HG02623 (cell line): Measurements from ENCODE around the gene GPSM1.

ENCODE experiments used
- ATAC-seq: cut with Tn5 transposase; IDR thresholded peaks from one replicate; pipeline ENCODE4 v1.9.1; 2021; ENCODE audit warnings: moderate library complexity; ENCODE audit not compliant: unreplicated experiment

The GPSM1 gene

GRCh38 chr9:136291306-136292025 is 35.9 kb upstream of the GPSM1 start:
- no peak for ATAC-seq

GRCh38 chr9:136292026-136292538 is 35.3 kb upstream of the GPSM1 start:
- no peak for ATAC-seq

GRCh38 chr9:136292591-136293448 is 34.5 kb upstream of the GPSM1 start:
- ATAC-seq: no peak

GRCh38 chr9:136293476-136294077 is 33.8 kb upstream of the GPSM1 start:
- no peak for ATAC-seq

- no peak for ATAC-seq
These were observed 32.9 kb upstream of the GPSM1 start for GRCh38 chr9:136294437-136294836.

DNA sequence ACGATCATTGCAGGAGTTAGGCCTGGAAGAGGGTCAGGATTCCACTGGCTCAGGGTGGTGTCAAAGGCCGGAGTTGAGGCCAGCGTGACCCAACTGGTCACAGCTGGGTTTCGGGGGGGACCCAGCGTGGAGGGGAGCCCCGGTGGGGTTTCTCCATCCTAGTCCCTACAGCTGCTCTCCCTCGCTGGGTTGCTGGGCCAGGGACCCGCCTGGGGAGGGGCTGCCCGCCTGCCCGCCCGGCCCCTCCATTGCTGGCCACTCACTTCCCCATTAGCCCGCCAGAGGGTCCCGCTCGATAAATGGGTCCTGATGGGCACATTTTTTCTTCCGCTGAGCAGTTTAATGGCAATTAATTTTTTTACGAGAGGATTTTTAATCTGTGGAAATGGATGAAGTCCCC is 32.3 kb upstream of the GPSM1 start:
- no peak for ATAC-seq

GRCh38 chr9:136295542-136296433 is 31.6 kb upstream of the GPSM1 start:
- no peak for ATAC-seq

- no peak for ATAC-seq
These were observed 30.8 kb upstream of the GPSM1 start for GRCh38 chr9:136296434-136297015.

DNA sequence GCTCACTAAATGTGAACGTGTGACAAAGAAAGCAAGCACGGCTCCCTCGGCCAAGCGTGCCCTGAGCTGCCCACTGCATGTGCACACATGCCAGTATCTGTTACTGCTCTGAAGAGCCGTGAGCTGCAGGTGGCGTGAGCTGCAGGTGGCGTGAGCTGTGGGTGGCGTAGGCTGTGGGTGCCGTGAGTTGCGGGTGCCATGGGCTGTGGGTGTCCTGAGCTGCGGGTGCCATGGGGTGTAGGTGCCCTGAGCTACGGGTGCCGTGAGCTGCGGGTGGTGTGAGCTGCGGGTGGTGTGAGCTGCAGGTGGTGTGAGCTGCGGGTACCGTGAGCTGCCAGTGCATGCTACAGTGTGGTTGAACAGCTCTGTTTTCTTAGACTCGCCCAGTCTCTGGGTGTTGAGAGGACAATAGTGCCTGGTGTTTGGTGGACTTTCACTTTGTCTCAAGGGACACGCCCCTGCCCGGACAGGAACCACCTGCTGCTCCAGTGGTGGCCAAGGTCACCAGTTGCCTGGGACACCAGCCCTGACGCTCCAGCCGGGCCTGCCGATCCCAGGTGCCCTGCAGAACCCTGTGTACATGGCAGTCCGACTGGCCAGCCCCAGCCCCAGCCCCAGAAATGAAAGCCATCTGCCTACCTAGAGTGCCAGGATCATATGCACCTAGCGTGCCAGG is 30.2 kb upstream of the GPSM1 start:
- ATAC-seq: no peak

DNA sequence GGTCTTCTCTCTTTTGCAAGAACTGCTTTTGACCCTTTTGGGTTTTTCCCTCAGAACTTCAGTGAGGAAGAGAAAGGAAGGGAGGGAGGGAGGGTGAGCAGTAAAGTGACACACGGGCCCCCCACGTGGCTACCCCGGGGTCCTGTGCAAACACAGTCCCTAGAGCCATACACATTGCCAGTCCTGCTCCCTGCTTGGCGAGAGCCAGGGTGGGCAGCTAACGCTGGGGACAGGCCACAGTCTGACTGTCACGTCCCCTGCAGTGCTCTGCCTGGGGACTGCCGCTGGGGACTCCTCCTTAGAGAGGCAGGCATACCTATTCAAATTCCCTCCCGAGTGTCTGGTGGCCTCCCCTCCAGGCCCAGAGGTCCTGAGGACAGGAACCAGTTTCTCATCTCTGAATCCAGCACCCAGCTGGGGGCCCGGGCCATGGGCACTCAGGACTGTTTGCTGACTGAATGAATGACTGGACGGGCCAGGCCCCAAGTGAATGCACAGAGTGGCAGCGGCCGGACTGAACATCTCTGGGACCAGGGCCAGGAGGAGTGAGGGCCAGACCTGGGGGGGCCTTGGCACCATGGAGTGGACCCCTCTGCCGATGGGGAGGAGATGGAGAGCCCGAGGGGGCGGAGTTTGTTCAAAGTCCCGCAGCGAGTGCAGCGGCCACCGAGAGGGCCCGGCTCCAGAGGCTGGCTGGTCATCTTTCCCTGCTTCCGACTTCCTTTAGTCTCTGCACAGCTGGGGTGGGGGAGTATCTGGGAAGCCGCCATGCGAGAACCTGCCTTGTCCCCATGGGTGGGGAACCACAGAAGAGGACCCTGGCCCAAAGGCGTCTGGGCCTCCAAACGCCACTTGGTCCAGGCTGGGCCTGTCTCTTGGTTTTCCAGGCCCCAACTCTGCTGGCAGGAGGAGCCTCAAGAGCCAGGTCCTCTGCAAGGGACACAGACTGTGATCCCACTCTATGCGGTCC is 29.3 kb upstream of the GPSM1 start:
- ATAC-seq: no peak

DNA sequence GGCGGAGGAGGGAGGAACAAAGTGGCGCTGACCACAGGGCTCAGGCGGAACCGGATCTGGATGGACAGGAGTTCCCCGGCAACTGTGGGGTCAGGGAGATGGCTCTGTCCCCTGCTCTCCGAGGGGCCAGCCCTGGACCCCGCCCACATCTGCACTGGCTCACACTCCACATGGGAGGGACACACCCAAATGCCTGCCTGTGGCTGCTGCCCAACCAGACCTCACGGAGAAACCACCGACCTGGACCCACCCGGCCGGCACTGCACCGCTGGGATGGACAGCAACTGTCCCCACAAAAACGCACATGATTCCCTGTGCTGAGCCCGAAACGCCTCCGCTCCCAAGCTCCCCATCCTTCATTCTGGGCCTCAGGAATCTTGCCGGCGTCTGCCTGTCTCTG is 28.2 kb upstream of the GPSM1 start:
- no peak for ATAC-seq

GRCh38 chr9:136299541-136299940 is 27.8 kb upstream of the GPSM1 start:
- no peak for ATAC-seq

DNA sequence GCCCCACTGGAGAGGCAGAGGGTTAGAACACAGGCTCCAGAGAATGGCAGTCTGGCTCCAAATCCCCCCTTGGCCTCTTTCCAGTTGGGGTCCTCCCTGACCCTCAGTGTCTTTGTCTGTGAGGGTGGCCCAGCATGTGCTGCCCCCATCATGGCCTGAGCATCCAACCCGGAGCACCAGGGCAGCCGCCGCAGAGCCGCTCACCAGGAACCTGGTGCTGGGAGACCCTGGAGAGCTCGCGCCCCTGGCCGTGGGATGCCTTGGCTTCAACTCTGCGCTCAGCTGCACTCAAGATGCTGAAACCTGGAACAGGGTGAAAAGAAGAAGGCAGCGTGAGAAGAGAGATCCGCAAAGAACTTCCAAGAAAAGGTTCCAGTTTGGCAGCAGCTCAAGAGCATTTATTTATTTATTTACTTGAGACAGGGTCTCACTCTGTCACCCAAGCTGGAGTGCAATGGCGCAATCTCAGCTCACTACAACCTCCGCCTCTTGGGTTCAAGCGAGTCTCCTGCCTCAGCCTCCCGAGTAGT is 27.3 kb upstream of the GPSM1 start:
- no peak for ATAC-seq

DNA sequence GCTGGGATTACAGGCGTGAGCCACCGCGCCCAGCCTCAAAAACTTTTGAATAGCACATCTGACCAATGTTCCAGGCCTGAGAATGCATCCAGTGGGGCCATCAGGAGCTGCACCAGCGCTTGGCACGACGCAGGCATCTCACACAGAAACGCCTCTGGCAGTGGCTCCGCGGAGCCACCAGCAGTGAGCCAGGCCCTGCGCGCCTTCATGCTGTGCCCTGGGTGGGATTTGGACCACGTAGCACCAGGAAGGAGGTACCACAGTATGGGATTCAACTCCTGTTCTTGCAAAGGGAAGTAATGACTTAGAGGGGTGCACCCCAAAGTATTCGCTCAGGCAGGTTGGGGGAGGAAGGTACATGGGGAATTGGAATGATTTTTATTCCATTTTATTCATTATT is 26.5 kb upstream of the GPSM1 start:
- no peak for ATAC-seq

GRCh38 chr9:136302527-136302926 is 24.8 kb upstream of the GPSM1 start:
- no peak for ATAC-seq

GRCh38 chr9:136303066-136303824 is 24.1 kb upstream of the GPSM1 start:
- no peak for ATAC-seq

GRCh38 chr9:136303825-136304416 is 23.4 kb upstream of the GPSM1 start, which contains the start of gene CCDC187:
Gene CCDC187 (minus strand): TSS chr9:136304094. CDS start chr9:136303830, 264 bp downstream.
- ATAC-seq: no peak
